Activated CD8-positive, alpha-beta memory T cell treated with anti-CD3 and anti-CD28 coated beads, Interleukin-2, amount 10 ng/mL, durations not matched to agents 7 days and 5 days (primary cell): ENCODE results near the gene ARHGAP26. TPM values are rescaled to one million over a fixed set of nuclear protein-coding genes. Genes with fewer than 3 reads are reported as not detected.
A peak's percentile ranks its signal among the peaks of the same experiment; 100 is the strongest.

ENCODE experiments used
- ATAC-seq: fragments of 150-1000 bp; cut with Tn5 transposase; one replicate; pipeline ENCODE4 v1.10.0; 2021; ENCODE audit warnings: moderate library complexity
- CTCF ChIA-PET: fragments of 350-600 bp; sonication (Branson Sonifier 250); formaldehyde crosslinking; loops from one replicate; lab custom pipeline; 2021; ENCODE audit warnings: antibody characterized with exemption; lab: Charles Lee
- DNase-seq: peaks from one replicate; pipeline ENCODE4 v3.0.0-alpha.2; 2020
- H3K27ac Mint-ChIP-seq: one replicate; pipeline ENCODE4 v1.8.0; 2021; ENCODE audit warnings: mild to moderate bottlenecking, mixed read lengths
- H3K27me3 Mint-ChIP-seq: one replicate; pipeline ENCODE4 v1.8.0; 2021; ENCODE audit warnings: mixed read lengths
- H3K36me3 Mint-ChIP-seq: one replicate; pipeline ENCODE4 v1.8.0; 2021; ENCODE audit warnings: mild to moderate bottlenecking, mixed read lengths
- H3K4me1 Mint-ChIP-seq: one replicate; pipeline ENCODE4 v1.8.0; 2021; ENCODE audit warnings: mixed read lengths
- H3K4me3 Mint-ChIP-seq: one replicate; pipeline ENCODE4 v1.8.0; 2021; ENCODE audit warnings: mild to moderate bottlenecking, moderate library complexity, mixed read lengths
- H3K9me3 Mint-ChIP-seq: one replicate; pipeline ENCODE4 v1.8.0; 2022; ENCODE audit warnings: low read depth, mixed read lengths
- total RNA-seq, 2 experiments: library from RNA; stranded (reverse); gene quantifications; one replicate each; pipeline ENCODE4 v1.2.3, GENCODE V29; 2021

The ARHGAP26 gene
- total RNA-seq, 2 experiments from 2014 or later, result 12.6 to 38.9 TPM

GRCh38 chr5:142797420-142797819 is 27.2 kb downstream of the ARHGAP26 start:
- Mint-ChIP-seq H3K27me3 (no peaks in the 10 kb centered on the region), H3K4me3 (no peak overlapping the region), H3K9me3 (no peaks in the 10 kb centered on the region), H3K27ac (no peak overlapping the region), H3K4me1 (peaks cover 73% of the 10 kb centered on the region), H3K36me3 (peaks cover 7% of the 10 kb centered on the region)
- no peak for DNase-seq
- CTCF ChIA-PET, result interaction anchor here (1.4 to 5.5 kb wide), 10 partner anchors 10 to 84 kb away, joined by 3 to 46 read pairs (median 6); partner anchors contain the start of gene ARHGAP26
- no peak for ATAC-seq

- peak; percentile 44 for ATAC-seq
- peaks cover 5% of the 10 kb centered on the region for H3K36me3 Mint-ChIP-seq
- peak; percentile 71 for DNase-seq
- CTCF ChIA-PET, result interaction anchor here (1.0 to 5.5 kb wide), 14 partner anchors 10 to 90 kb away, joined by 3 to 46 read pairs (median 6); partner anchors contain the start of gene ARHGAP26
- H3K27ac Mint-ChIP-seq, result peak overlapping the region; percentile 95
- peak overlapping the region; percentile 18 for H3K4me3 Mint-ChIP-seq
- peaks cover 79% of the 10 kb centered on the region for H3K4me1 Mint-ChIP-seq
- no peaks in the 10 kb centered on the region for H3K9me3 Mint-ChIP-seq
- no peaks in the 10 kb centered on the region for H3K27me3 Mint-ChIP-seq
Observed at GRCh38 chr5:142798099-142798770, 28.1 kb downstream of the ARHGAP26 start.

- Mint-ChIP-seq H3K9me3 (no peaks in the 10 kb centered on the region), H3K4me1 (peaks cover 68% of the 10 kb centered on the region), H3K36me3 (peaks cover 13% of the 10 kb centered on the region), H3K27me3 (no peaks in the 10 kb centered on the region), H3K4me3 (peak overlapping the region; percentile 70), H3K27ac (peak overlapping the region; percentile 95)
- DNase-seq (peak; percentile 81), ATAC-seq (peak; percentile 85)
- CTCF ChIA-PET, result interaction anchor here (0.6 to 5.5 kb wide), 11 partner anchors 13 to 840 kb away, joined by 3 to 46 read pairs (median 5); partner anchors contain the start of gene ARHGAP26
Observed at GRCh38 chr5:142800776-142801494, 30.8 kb downstream of the ARHGAP26 start.

GRCh38 chr5:142801495-142801871 is 31.3 kb downstream of the ARHGAP26 start:
- Mint-ChIP-seq H3K4me3 (peak overlapping the region; percentile 70), H3K27me3 (no peaks in the 10 kb centered on the region), H3K36me3 (peaks cover 13% of the 10 kb centered on the region), H3K27ac (peak overlapping the region; percentile 95), H3K9me3 (no peaks in the 10 kb centered on the region), H3K4me1 (peaks cover 65% of the 10 kb centered on the region)
- CTCF ChIA-PET, result interaction anchor here (0.6 to 5.5 kb wide), 10 partner anchors 14 to 87 kb away, joined by 3 to 46 read pairs (median 5); partner anchors contain the start of gene ARHGAP26
- ATAC-seq (no peak), DNase-seq (no peak)

GRCh38 chr5:142803428-142804125 is 33.4 kb downstream of the ARHGAP26 start:
- no peak overlapping the region for H3K27ac Mint-ChIP-seq
- peaks cover 53% of the 10 kb centered on the region for H3K4me1 Mint-ChIP-seq
- H3K36me3 Mint-ChIP-seq, result peaks cover 11% of the 10 kb centered on the region
- no peak for ATAC-seq
- H3K9me3 Mint-ChIP-seq, result no peaks in the 10 kb centered on the region
- DNase-seq, result no peak
- H3K4me3 Mint-ChIP-seq, result no peak overlapping the region
- no peaks in the 10 kb centered on the region for H3K27me3 Mint-ChIP-seq
- CTCF ChIA-PET, result no interaction called here

GRCh38 chr5:142805339-142805738 is 35.2 kb downstream of the ARHGAP26 start:
- Mint-ChIP-seq H3K27me3 (no peaks in the 10 kb centered on the region), H3K9me3 (no peaks in the 10 kb centered on the region), H3K36me3 (peaks cover 11% of the 10 kb centered on the region), H3K4me1 (peaks cover 48% of the 10 kb centered on the region), H3K27ac (no peak overlapping the region), H3K4me3 (no peak overlapping the region)
- ATAC-seq, result no peak
- CTCF ChIA-PET, result interaction anchor here (1.1 kb wide), 1 partner anchor 21 kb away, joined by 3 read pairs; no protein-coding TSS in a partner anchor
- no peak for DNase-seq

GRCh38 chr5:142806841-142807267 is 36.7 kb downstream of the ARHGAP26 start:
- ATAC-seq, result no peak
- H3K4me1 Mint-ChIP-seq, result peaks cover 35% of the 10 kb centered on the region
- no peak overlapping the region for H3K4me3 Mint-ChIP-seq
- no peaks in the 10 kb centered on the region for H3K27me3 Mint-ChIP-seq
- CTCF ChIA-PET, result interaction anchor here (3.3 kb wide), 1 partner anchor 8 kb away, joined by 14 read pairs; no protein-coding TSS in a partner anchor
- no peaks in the 10 kb centered on the region for H3K9me3 Mint-ChIP-seq
- H3K36me3 Mint-ChIP-seq, result peaks cover 11% of the 10 kb centered on the region
- H3K27ac Mint-ChIP-seq, result no peak overlapping the region
- no peak for DNase-seq

GRCh38 chr5:142807372-142807911 is 37.3 kb downstream of the ARHGAP26 start:
- Mint-ChIP-seq H3K9me3 (no peaks in the 10 kb centered on the region), H3K36me3 (peaks cover 11% of the 10 kb centered on the region), H3K4me1 (peaks cover 29% of the 10 kb centered on the region), H3K4me3 (no peak overlapping the region), H3K27ac (no peak overlapping the region), H3K27me3 (no peaks in the 10 kb centered on the region)
- no peak for ATAC-seq
- CTCF ChIA-PET, result interaction anchor here (3.3 kb wide), 1 partner anchor 8 kb away, joined by 14 read pairs; no protein-coding TSS in a partner anchor
- DNase-seq, result no peak

GRCh38 chr5:142808878-142809598 is 38.9 kb downstream of the ARHGAP26 start:
- H3K36me3 Mint-ChIP-seq, result peaks cover 12% of the 10 kb centered on the region
- H3K27ac Mint-ChIP-seq, result no peak overlapping the region
- no peaks in the 10 kb centered on the region for H3K27me3 Mint-ChIP-seq
- no peak overlapping the region for H3K4me3 Mint-ChIP-seq
- H3K4me1 Mint-ChIP-seq, result peaks cover 22% of the 10 kb centered on the region
- no peaks in the 10 kb centered on the region for H3K9me3 Mint-ChIP-seq
- ATAC-seq (no peak), DNase-seq (no peak)
- CTCF ChIA-PET, result interaction anchor here (1.1 to 3.3 kb wide), 5 partner anchors 10 to 70 kb away, joined by 3 to 14 read pairs (median 3); partner anchors contain the start of gene ARHGAP26

GRCh38 chr5:142810081-142810480 is 39.9 kb downstream of the ARHGAP26 start:
- no peaks in the 10 kb centered on the region for H3K27me3 Mint-ChIP-seq

GRCh38 chr5:142810743-142811290 is 40.6 kb downstream of the ARHGAP26 start:
- H3K4me3 Mint-ChIP-seq, result no peak overlapping the region
- no peak for DNase-seq
- no peaks in the 10 kb centered on the region for H3K27me3 Mint-ChIP-seq
- H3K27ac Mint-ChIP-seq, result no peak overlapping the region
- no peak for ATAC-seq
- CTCF ChIA-PET, result interaction anchor here (1.7 kb wide), 1 partner anchor 16 kb away, joined by 5 read pairs; no protein-coding TSS in a partner anchor
- peaks cover 12% of the 10 kb centered on the region for H3K36me3 Mint-ChIP-seq
- H3K4me1 Mint-ChIP-seq, result peaks cover 22% of the 10 kb centered on the region
- H3K9me3 Mint-ChIP-seq, result no peaks in the 10 kb centered on the region

More at GRCh38 chr5:142810081-142810480, 39.9 kb downstream of the ARHGAP26 start:
- H3K27ac Mint-ChIP-seq, result no peak overlapping the region
- DNase-seq, result no peak
- peaks cover 11% of the 10 kb centered on the region for H3K36me3 Mint-ChIP-seq
- H3K9me3 Mint-ChIP-seq, result no peaks in the 10 kb centered on the region
- H3K4me1 Mint-ChIP-seq, result peaks cover 22% of the 10 kb centered on the region
- no peak overlapping the region for H3K4me3 Mint-ChIP-seq
- CTCF ChIA-PET, result interaction anchor here (1.6 to 3.3 kb wide), 2 partner anchors 11 to 40 kb away, joined by 6 to 14 read pairs; partner anchors contain the start of gene ARHGAP26
- ATAC-seq, result no peak
